ENCODE measurements around the gene PCNX2. TPM values are rescaled to one million over a fixed set of nuclear protein-coding genes. Genes with fewer than 3 reads are reported as not detected.

The PCNX2 gene
- polyA plus RNA-seq, 1 donor (not counting 4 experiments of a cell fraction or from before 2014, with no cell fraction given) = 18.0 TPM

GRCh38 chr1:232998138-232998537 lies 297.4 kb downstream of the PCNX2 start:
- H3K36me3 ChIP-seq (ENCODE audit: control insufficient read depth in 2 of 2, extremely low read depth in 1 of 2, insufficient read depth in 2 of 2, low read length in 2 of 2) = peaks cover 6 to 17% of the 10 kb centered on the region in 2 experiments
- dilution Hi-C loops (cut with MboI; ENCODE audit: extremely low pct_ligation_motif_present, low sequenced_read_pairs) = no loop called here
- no peak overlapping the region for H3K9ac ChIP-seq (ENCODE audit: control insufficient read depth, extremely low read depth, insufficient read depth, low read length)
- no peak for FAIRE-seq
- H3K27ac ChIP-seq (ENCODE audit: control insufficient read depth, insufficient read depth, low read length) = no peak overlapping the region
- no peaks in the 10 kb centered on the region for H3K4me1 ChIP-seq (ENCODE audit: control insufficient read depth, extremely low read depth, insufficient read depth, low read length)
- no peak overlapping the region for H3K4me2 ChIP-seq (ENCODE audit: control insufficient read depth, extremely low read depth, insufficient read depth, low read depth, low read length)
- no peaks in the 10 kb centered on the region for H3K79me2 ChIP-seq (ENCODE audit: control insufficient read depth, insufficient read depth, low read length)
- H4K20me1 ChIP-seq (ENCODE audit: control insufficient read depth, extremely low read depth, insufficient read depth, low read length) = no peaks in the 10 kb centered on the region
- no peak for TF ChIP-seq CTCF (optimal IDR thresholded peaks at IDR 0.05 in 1 of 3, IDR thresholded peaks at IDR 0.05 in 1 of 3, conservative IDR thresholded peaks at IDR 0.05 in 1 of 3; ENCODE audit: extremely low read depth in 1 of 3, insufficient read depth in 2 of 3, low read length in 3 of 3)
- TF ChIP-seq EZH2 (IDR thresholded peaks at IDR 0.05; ENCODE audit: low read length) = no peak
- H3K27me3 ChIP-seq (ENCODE audit: control insufficient read depth, extremely low read depth, insufficient read depth, low read length) = no peaks in the 10 kb centered on the region
- no peak overlapping the region for H2AFZ ChIP-seq (ENCODE audit: control insufficient read depth, low read length)
- peaks cover 6% of the 10 kb centered on the region for H3K9me3 ChIP-seq (ENCODE audit: control insufficient read depth, low read depth, low read length)
- H3K9me1 ChIP-seq (ENCODE audit: control insufficient read depth, extremely low read depth, insufficient read depth, low read length) = no peaks in the 10 kb centered on the region
- no peak for DNase-seq (ENCODE audit: low read depth, low spot score)
- H3K4me3 ChIP-seq (ENCODE audit: control insufficient read depth in 2 of 3, extremely low read depth in 1 of 3, insufficient read depth in 2 of 3, low read depth in 1 of 3, low read length in 3 of 3) = no peak overlapping the region

- Histone ChIP-seq H3K9me1 (ENCODE audit: control insufficient read depth, extremely low read depth, insufficient read depth, low read length) (no peaks in the 10 kb centered on the region), H3K79me2 (ENCODE audit: control insufficient read depth, insufficient read depth, low read length) (no peaks in the 10 kb centered on the region), H4K20me1 (ENCODE audit: control insufficient read depth, extremely low read depth, insufficient read depth, low read length) (no peaks in the 10 kb centered on the region), H3K27me3 (ENCODE audit: control insufficient read depth, extremely low read depth, insufficient read depth, low read length) (no peaks in the 10 kb centered on the region), H3K4me2 (ENCODE audit: control insufficient read depth, extremely low read depth, insufficient read depth, low read depth, low read length) (no peak overlapping the region), H3K36me3 (ENCODE audit: control insufficient read depth in 2 of 2, extremely low read depth in 1 of 2, insufficient read depth in 2 of 2, low read length in 2 of 2) (peaks cover 6 to 24% of the 10 kb centered on the region in 2 experiments), H3K4me3 (ENCODE audit: control insufficient read depth in 2 of 3, extremely low read depth in 1 of 3, insufficient read depth in 2 of 3, low read depth in 1 of 3, low read length in 3 of 3) (no peak overlapping the region), H2AFZ (ENCODE audit: control insufficient read depth, low read length) (no peak overlapping the region), H3K4me1 (ENCODE audit: control insufficient read depth, extremely low read depth, insufficient read depth, low read length) (no peaks in the 10 kb centered on the region), H3K27ac (ENCODE audit: control insufficient read depth, insufficient read depth, low read length) (no peak overlapping the region), H3K9me3 (ENCODE audit: control insufficient read depth, low read depth, low read length) (peaks cover 6% of the 10 kb centered on the region), H3K9ac (ENCODE audit: control insufficient read depth, extremely low read depth, insufficient read depth, low read length) (no peak overlapping the region)
- dilution Hi-C loops (cut with MboI; ENCODE audit: extremely low pct_ligation_motif_present, low sequenced_read_pairs) = no loop called here
- no peak for DNase-seq (ENCODE audit: low read depth, low spot score)
- FAIRE-seq = no peak
- no peak for TF ChIP-seq EZH2 (IDR thresholded peaks at IDR 0.05; ENCODE audit: low read length)
- no peak for TF ChIP-seq CTCF (optimal IDR thresholded peaks at IDR 0.05 in 1 of 3, IDR thresholded peaks at IDR 0.05 in 1 of 3, conservative IDR thresholded peaks at IDR 0.05 in 1 of 3; ENCODE audit: extremely low read depth in 1 of 3, insufficient read depth in 2 of 3, low read length in 3 of 3)
Observed at GRCh38 chr1:232996143-232996542, 299.4 kb downstream of the PCNX2 start.
